Femur (tissue), 1 donor: ENCODE results near the gene GMDS.

Experiments
- DNase-seq: peaks from one replicate; pipeline ENCODE4 v3.0.0-alpha.2; 2017

Gene GMDS

DNA sequence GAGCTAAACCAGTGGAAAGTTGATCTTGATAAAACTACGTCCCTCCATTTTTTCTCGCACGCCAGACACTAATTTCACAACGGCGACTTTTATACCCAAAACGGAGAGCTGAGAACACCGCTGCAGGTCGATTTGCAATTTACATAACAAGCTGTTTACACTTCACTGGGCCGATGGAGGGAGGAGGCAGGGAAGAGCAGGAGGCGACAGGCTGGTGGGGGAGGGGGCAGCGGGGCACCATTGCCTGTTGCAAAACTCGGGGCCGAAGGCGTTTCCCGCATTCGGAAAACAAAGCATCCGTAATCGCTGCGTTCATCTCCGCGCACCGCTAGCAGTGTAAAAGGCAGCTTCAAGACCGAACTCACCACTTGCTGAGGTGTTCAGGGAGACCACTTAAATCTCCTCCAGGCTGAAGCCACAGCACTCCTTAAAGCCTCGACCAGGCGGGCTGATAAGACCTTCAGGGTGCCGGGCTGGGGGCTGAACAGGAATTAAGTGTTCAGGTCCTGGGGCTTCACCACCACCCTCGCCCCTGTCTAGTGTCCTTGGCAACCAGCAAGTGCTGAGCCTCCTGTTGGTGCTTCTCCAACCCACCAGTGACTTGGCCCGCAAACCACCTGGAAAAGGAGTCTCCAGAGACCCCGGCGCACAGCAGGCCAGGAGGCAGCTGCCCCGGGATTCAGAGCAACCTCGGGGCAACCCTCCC lies 637.7 kb downstream of the GMDS start:
- DNase-seq: no peak

DNA sequence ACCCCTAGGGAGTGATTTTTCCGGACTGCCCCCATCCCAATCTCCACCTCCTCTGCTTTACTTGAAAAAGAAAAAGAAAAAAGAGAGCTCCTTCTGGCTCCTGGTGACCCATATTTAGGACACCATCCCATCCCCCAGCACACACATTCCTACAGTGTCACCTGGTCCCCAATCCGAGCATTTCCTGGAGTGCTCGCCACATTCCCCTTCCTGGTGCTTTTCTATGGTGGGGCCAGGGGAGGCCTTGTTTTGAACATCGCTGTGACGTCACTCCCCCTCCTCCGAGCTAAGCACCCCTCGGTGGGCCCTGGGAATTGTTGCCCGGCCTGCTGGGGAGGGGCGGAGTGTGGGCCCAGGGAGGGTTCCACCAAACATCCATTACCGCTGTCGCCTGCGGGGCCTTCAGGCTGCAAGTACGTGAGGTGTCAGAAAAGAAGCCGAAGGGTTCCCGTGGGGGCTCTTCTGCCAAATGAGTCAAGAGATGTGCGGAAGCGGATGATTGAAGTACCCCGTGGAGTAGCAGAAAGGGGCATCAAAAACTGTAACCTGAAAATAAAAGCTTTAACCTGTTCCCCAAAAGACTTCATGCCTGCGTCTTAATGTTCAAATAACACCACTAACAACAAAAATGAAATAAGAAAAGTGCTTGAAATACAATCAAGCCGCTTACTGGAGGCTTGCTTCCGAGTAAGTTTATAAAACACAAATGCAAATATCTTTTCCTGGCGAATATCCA lies 638.5 kb downstream of the GMDS start:
- DNase-seq: no peak

- peak; percentile 25 for DNase-seq
Observed at GRCh38 chr6:1605893-1606779, 639.3 kb downstream of the GMDS start.

DNA sequence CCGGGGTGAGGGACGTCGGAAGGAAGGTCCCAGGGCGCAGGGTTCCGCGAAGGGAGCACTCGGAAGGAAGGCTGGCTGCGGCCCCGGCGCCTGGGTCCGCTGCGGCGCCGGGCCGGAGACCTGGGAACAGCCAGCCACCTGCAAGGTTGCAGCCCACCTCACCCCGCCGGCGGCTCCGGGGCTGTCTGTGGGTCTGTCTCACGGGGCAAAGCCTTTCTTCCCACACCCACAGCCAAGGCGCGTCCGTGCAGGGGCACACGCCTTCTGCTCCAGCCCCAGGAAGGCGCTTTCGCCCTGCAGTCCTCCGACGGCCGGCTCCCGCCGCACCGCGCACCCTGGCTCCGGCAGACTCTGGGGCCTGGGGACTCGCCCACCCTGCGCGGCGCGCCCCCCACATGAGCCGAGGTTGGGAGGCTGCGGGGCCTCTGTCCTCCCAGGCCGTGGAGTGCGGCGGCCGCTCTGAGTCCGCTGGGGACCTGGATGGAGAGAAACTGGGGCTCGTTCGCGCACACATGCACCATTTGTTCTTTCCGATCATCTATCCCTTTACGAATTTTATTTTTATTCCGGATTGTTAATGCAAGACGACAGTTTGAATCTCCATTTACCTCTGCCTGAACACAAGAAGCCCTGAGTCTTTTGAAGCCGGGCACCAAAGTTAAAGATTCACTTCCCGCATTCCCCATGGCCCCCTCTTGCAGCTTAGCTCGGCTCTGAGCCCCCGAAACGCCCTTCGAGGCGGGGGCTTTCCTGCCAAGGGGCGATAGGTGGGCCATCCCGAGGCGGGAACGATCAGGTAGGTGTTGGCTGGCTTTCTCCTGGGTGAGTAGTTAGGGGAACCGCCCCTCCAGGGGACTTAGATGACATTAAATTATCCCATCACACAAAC lies 640.2 kb downstream of the GMDS start:
- DNase-seq: peak; percentile 39

- peak; percentile 77 for DNase-seq
Observed at GRCh38 chr6:1604158-1605003, 641.0 kb downstream of the GMDS start.

- DNase-seq: peak; percentile 41
Observed at GRCh38 chr6:1603708-1604107, 641.7 kb downstream of the GMDS start.

GRCh38 chr6:1602049-1602713 lies 643.2 kb downstream of the GMDS start:
- DNase-seq: no peak

DNA sequence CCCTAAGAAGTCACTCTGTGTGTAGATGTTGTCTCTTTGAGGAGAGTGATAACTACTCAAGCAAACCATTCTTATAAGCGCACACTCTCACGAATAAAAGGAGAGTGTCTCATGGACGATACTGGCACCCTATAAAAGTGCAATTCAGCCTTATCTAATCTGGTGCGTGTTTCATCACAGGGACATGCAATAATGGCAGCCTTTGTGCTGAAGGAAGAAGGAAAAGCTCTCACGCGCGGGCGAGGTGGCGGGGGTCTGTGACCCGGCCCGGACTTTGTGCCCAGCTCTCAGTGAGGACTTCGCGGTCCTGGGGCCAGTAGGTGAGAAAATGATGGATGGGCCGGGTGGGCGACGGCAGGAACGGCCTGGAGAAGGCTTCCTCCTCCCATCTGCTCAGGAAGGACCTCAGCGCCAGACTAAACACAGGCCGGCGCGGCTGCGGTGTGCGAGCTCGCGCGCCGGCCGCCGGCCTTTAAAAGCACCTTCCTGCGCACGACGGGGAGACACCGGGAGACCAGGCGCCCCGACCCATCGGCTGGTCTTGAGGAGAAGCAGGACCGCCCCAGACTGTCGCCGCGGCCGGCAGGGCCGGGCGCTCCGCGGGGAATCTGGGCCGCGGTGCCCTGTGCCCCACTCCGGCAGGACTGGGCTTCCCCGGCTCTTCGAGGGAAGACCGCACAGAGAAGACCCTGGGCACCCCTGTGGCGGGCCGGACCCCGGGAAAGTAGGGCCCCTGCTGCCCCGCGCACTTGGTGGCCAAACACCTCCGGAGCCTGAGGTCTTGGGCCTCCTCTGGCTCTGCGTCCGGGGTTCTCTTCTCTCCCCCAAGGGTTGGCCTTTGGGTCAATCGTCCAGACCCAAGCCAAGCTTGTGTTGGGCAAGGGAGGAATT lies 644.0 kb downstream of the GMDS start:
- DNase-seq: peak; percentile 19

DNA sequence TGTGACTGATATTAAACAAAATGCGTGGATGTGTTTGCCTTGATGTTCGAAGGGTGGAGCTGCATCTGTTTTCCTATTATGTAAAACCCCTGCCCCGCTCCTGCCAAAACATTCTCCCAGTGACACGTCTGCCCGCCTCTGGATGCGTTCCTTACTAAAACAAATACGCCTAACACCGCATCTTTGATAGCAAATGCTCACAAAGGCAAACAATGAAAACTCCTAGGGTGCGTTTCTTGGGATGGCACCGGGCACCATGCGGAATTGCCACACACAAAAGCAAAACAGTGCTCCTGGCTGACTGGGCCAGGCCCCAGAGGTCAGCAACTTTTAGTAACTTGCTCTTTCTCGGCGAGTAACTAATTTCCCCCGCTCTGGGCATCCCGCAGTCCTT lies 644.6 kb downstream of the GMDS start:
- DNase-seq: peak; percentile 13

DNA sequence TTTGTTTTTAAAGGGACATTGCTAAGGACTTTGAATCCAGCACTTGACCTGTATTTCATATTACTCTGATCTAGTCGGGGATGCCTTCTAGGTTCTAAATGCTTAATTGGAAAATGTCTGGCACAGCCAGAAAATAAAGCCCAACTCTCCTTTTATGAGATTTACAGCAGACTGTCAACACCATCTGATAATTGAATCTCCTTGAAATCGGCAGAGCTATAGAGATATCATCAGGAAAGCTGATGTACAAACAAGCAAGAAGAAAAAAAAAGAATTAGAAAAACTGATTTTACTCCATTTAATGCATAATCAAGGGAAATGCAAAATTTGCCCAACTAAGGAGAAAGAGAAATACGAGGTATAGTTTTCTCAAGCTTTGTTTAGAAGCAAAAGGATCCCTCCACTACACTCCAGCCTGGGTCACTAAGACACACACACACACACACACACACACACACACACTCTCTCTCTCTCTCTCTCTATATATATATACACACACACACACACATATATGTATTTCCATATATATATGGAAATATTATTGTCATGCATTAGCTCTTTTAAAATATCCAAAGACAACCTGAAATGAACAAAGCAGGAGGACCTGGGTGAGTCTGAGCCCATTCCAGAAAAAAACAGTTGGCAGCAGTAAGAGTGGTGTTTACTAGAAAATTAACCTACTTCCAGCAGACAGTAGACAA lies 645.2 kb downstream of the GMDS start:
- no peak for DNase-seq

DNA sequence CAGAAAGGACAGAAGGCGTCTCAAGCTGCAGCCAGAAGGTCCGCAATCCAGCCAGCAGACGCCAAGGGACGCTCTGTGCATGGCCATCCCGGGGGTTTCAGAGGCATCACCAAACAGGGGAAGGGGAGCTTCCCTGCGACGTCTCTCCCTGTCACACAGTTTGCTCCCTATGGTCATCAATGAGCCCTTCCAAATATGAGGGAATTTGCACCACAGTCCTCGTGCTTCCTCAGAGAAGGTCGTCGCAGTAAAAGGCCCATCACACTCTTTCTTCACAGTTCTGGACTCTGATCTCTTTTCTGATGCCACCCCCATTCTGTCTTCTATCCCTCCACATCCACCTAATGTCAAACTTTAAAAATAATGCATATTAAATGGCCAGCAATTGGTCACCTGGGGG lies 645.9 kb downstream of the GMDS start:
- DNase-seq: peak; percentile 13

DNA sequence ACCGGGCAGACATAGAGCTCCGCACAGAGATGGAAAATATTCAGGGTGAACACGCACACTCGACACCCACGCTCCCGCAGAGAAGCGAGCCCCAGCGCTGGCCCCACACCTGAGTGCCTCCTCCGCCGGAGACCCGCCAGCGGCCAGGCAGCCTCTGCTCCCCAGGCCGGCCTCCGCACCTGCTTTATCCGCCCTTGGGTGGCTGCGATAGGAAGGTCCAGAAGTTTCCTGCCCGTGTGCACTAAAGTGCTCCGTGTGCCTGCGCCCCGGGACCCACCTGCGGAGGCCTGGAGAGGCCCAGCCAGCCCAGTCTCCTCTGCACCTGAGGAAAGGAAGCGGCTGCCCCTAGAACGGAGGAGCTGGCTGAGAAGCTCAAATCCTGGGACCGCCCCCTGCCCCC lies 646.5 kb downstream of the GMDS start:
- peak; percentile 22 for DNase-seq

GRCh38 chr6:1598433-1598832 lies 647.0 kb downstream of the GMDS start:
- DNase-seq: no peak

- peak; percentile 16 for DNase-seq
Observed at GRCh38 chr6:1597924-1598323, 647.5 kb downstream of the GMDS start.

DNA sequence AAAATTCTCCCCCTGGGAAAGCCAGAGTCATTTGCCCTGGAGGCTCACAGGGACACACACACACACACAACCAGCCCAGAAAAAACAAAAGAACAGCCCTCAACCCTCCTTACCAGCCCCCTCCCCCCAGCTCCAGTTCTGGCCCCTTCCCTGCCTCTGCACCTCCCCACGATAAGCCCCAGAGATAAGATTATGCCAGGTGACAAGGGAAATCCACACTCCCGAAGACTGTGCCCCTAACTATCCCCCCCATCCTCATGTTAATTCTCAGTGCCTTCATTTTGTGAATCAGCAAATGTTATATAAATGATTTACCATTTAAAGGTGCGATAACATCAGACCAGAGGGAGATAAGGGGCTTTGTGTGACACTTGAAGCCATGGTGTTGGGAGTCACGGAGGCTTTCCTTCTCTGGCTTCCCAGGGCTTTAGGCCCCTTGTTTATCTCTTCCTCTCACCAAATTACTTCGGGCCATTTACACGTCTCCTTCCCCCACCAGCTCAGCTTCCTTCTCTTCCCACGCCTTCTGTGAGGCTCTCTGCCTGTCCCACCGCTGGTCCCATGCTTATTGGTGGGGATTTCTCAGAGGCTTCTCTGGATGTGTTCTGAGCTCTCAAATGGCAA lies 648.2 kb downstream of the GMDS start:
- peak; percentile 11 for DNase-seq

DNA sequence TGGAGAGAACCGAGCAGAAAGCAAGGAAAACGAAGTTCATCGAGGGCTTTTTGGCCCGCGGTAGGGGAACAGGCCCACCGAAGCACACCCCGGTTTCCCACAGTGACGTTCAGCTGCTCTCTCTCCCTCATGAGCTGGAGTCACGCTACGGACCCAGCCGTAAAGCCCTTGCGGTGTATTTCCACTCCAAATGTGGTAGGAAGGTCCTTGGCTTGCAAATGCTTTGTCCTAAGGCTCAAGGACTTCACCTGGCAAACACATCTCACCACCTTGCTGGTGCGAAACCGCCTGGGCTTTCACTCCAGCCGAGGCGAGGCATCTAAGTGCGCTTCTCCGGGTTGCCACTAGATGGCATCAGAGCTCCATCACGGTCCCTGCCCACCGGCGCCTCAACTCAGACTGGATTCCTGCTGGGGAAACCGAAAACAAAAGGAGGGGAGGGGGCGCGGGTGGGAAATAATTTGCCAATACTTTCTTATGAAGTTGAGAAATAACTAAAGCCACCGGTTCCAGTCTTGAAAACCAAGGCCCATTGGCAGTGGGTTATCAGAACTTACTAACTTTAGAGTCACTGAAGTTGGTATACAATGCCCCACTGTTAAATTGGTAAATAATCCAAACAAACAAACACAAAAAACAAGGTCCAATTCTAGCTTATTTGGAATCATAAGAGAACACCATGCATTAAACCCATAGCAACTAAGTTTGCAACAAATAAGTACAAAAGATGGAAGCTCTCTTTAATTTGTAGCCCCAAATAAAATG lies 649.1 kb downstream of the GMDS start:
- peak; percentile 85 for DNase-seq

DNA sequence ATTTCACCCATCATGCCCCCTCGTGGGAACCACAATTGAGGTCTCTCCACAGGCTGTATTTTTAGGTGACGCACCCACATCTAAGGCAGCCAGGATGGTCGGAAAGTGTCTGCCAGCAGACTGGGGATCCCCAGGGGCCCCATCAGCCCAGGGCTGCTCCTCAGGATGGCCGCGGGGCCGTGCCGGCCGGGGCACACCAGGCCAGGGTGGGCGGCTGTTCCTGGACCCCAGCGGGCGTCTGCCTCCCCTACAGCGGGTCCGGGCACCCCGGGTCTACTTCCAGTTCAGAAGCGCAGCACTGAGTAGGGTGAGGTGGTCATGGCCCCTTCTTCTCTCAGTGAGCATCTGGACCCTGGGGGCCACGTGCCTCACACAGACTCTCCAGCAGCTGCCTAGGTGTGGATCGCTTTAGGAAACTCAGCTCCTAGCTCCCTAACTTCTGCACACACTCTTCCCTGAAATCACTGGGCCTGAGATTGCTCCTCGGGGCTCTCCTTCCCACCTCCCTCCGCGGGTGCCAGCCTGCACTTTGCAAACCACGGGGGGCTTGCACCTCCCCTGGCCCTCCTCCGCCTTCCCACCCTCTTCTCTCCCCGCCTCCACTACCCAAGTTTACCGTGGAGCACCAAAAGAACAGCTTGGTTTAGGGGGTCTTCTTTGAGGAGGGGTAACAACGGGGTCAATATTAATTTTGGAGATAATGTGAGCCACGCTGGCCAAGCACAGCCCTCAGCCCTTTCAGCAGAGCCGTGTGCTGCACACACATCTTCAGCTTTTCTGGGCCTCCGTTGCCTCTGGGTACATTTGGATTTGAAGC lies 649.9 kb downstream of the GMDS start:
- no peak for DNase-seq
